GM19397 (cell line): ENCODE data around the gene AMOT.
"Not testable (repeated sequence)": the region's sequence is repeated elsewhere in the genome, so short reads cannot be mapped to it uniquely, and the experiment has no call there.

Source experiments
- ATAC-seq: cut with Tn5 transposase; IDR thresholded peaks from one replicate; pipeline ENCODE4 v1.9.1; 2021; ENCODE audit warnings: mild to moderate bottlenecking, moderate library complexity; ENCODE audit not compliant: unreplicated experiment

The AMOT gene

DNA sequence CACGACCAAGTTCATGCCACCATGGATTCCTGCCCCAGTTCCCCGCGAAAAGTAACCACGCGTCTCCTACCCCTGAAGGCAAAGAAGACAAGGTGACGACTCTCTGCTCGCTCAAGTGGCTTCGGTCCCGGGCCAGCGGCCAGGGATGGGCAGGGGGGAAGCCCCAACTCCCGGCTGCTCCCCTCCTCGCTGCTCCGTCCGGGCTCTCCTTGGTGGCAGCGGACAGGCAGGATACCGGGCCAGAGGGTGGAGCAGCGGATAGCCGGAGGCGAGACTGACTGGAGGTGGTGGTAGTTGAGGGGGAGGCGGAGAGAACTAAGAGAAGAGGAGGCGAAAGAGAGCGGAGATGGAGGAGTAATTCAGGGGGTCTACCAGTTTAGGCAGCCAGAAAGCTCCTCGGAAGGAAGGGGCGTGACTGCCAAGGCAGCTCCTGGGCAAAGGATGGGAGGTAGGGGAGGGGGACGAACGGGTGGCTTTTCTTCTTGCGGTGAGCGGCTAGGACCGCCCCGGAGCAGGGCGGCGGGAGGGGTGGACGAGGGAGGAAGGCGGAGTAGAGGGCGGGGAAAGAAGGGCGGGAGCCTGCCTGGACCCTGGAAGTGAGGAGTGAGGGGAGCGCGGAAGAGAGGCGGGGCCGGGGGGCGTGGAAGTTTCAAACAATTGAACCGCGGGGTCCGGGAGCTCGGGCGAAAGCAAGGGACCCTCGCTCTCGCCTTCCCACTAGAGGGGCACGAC, at the start of gene AMOT:
AMOT (minus strand) TSS at position 450 of the 732 bp plus-strand sequence. CDS start 17,705 bp downstream, outside the sequence.
- ATAC-seq = peak; percentile 76

DNA sequence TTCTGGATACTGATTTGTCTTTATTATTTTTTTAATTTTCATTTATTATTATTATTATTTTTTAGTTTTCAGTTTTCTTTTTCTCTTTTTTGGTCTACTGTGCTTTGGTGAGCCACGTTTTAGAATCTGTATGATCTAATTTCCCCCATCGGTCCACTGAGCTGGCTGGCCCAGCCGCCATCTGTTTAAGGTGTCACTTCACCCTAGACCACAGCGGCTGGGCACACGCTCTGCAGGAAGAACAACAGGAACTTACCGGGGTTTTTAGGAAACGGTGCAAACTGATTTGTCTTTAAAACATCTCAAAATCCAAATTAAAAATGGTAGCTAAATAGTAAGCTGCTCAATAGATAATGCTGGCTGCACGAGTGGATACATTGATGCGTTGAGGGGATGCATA, 48.8 kb upstream of the AMOT start:
- peak; percentile 52 for ATAC-seq

GRCh38 chrX:112888916-112889315, 48.3 kb upstream of the AMOT start:
- no peak for ATAC-seq

DNA sequence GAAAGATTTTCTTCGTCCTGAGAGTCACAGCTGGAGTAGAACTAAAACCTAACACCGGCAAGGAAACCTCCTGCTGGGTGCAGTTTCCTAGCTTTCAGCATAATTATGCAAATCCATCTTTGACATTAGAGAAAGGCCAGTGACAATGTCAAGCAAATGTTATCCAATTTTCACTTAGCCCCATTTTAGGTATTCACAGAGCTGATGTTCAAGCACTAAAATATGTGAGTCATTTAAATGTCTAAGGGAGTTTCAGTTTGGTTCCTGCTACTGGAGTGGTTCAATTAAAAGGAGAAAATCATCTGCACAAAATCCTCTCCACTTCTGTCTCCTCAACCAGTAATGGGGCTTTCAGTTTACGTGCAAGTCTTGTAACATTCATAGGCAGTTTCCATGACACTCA, 37.1 kb upstream of the AMOT start:
- no peak for ATAC-seq

DNA sequence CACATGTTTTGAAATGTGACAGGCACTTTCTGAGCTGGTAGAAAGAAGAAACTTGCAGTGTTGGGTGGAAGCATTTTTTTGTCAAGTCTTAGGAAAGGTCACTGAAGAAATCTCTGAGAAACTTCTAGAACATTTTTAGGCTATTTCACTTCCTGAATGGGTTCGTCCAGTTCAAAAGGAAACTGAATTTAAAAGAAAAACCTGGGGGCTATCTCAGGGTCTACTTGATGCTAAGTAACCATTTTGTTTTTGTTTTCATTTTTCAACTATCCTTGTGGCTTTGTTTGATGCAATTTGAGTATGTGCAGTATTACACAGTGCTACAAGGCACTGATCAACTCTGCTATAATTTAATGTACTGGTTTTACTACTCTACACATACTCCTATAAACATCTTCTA, 34.0 kb upstream of the AMOT start:
- ATAC-seq = peak; percentile 42

- no peak for ATAC-seq
Measured at GRCh38 chrX:112874175-112874574, 33.5 kb upstream of the AMOT start.

DNA sequence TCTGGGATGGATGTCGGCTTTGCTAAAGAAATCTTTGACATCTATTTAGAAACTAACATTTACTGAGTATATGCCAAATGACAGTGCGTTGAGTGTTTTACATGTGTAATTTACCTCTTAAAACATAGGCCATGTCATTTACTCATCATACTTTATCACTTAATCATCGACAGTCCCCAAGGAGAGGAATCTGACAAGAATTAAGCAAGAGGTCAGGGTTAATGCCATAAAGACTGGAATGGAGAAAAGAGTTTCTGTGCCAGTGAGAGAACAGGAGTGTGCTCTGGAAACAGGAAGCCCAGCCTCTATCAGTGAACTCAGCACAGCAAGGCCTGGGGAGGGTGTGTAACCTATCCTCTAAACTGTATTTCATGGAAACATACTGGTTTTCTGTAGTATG, 28.0 kb upstream of the AMOT start:
- ATAC-seq = no peak

DNA sequence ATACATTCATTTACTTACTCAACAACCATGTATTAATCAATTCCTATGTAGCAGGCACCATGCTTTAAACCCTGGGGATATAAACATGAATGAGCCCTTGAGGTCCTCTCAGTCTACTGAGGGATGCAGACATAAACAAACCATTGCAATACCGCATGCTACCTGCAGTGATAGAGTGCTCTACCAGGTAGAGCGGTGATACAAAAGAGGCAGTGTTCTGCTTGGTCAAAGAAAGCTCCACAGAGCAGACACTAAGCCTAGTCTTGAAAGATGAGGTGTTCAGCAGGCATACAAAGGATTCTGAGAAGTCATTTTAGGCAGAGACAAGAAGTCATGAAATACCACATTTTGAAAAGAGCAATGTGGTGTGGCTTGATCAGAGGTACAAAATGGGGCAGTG, 26.9 kb upstream of the AMOT start:
- ATAC-seq = no peak

DNA sequence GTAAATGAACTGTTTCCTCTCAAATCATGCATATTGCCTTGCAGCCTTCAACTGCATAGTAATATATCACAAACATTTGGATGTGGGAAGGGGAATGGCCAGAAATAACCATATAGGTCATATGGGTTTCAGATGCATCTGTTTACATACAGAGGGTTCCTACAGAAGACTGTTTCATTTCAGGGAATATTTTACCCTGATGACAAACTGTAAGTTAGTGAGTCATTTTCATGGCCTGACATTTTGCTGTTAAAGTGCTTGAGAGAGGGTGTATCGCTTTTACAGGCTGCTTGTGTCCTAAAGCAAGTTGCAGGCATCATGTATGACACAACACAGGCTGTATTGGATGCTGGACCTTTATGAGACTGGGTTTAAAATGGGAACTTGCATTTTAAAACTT, 25.5 kb upstream of the AMOT start:
- ATAC-seq = no peak

GRCh38 chrX:112865464-112866025, 24.9 kb upstream of the AMOT start:
- no peak for ATAC-seq

DNA sequence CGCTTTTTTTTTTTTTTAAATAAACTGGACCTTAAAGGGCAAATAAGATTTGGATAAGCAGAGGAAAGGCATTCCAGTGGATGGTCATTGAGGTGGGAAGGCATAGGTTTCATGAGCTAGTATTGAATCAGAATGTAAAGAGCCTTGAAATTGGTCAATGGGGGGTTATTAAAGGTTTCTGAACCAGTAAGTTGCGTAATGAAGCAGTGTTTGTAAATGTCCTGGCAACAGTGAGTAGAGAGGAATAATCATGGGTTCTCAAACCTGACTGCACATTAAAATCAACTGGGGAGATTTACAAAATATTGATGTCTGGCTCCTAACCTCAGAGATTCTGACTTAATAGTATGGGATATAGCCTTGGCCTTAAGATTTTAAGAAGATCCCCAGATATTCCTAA, 23.2 kb upstream of the AMOT start:
- no peak for ATAC-seq

GRCh38 chrX:112857478-112857878, 16.8 kb upstream of the AMOT start:
- no peak for ATAC-seq

- not testable (repeated sequence) for ATAC-seq
Measured at GRCh38 chrX:112854901-112855300, 14.3 kb upstream of the AMOT start.

DNA sequence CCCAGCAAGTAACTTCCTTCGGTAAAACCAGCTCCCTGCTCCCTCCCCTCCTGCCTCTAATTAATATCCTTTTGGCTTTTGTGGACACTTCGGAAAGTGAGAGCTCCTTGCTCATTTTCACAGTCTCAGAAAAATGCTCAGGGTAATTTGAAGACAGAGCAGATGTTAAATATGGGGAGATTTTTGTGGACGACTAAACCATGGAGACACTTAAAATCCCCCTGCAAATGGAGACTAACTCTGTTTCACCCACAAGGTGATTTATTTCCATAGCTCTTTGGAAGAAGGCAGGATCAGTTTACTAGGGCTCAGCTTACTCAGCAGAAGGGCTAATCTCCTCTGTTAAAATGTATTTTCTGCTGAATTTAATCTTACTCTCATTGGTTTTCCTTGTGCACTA, 12.2 kb upstream of the AMOT start:
- no peak for ATAC-seq

DNA sequence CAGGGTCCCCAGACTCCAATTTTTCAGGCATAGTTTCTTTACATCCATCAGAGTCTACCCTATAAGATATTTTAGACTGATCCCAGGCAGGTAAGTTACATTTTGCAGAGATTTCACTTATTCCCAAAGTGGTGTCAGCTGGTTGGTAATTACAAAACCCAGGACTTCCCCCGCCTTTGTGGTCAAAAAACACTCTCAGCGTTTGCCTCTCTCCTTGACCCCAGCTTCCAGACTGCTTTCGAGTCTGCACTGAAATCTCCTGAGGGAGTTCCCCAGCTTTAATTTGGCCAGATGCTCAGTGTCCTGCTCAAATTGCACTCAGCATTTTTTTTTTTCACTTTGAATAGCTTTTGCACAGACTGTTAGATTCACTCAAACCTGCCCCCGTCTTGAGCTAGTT, 11.2 kb upstream of the AMOT start:
- peak; percentile 65 for ATAC-seq

DNA sequence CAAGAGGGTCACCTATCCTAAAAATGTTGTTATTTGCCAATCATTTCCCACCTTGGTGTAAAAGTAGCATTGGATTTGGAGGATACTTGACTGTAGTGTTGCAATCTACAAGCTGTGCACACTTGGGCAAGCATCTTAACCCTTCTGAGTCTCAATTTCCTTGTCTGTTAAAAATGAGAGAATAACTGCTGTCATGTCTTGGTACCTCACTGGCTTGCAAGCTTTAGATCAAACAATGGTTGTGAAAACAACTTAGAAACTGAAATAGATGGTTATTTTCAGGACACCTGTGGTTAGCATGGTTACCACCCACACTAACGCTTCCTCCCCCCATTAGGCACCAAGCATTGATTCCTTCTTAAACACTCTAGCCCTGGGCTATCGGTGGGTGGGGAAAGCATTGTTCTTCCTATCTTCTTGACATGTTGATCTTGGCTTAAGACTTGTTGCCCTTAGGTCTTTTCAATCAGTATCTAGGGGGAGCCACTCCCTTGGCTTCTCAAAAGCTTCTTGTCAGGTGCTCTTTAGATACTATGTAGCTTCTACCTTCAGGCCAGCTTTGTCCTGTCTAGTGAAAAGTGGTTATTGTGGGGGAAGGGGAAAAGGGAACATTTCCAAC, 10.6 kb upstream of the AMOT start:
- peak; percentile 78 for ATAC-seq

DNA sequence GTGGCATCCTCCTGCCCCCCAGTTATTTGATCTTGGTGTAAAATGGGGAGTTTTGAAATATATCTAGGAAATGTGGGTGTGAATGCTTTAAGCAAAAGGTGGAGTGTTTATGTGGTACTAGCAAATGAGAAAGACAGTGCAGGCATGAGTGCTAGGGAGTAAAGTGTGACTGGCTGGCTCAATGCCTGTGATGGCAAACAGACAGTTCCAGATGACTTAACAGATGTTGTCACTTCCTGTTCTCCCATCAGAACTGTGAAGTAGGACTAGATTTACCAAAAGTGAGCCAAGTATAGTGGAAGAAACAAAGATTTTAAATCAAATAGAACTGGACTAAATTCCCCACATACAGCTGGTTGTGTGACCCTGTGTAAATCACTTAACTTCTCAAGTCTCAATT, 8.4 kb upstream of the AMOT start:
- no peak for ATAC-seq

DNA sequence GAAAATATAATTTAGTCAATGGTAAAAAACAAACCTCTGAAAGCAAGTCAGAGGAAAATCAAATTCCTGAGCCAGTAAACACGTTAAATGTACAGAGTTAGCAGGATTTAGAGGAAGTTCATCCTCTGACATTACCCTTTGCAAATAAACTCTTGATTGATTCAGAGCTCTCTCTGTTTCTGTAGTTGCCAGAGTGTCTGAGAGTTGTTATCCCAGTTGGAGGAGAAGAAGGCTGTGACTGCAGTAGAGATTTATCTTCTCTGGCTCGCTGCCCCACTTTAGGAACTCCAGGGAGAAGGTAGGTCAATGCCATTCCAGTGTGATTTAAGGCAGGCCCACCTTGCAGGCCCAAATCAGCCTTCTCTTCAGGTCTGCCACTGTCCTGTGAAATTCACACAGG, 6.2 kb upstream of the AMOT start:
- no peak for ATAC-seq

DNA sequence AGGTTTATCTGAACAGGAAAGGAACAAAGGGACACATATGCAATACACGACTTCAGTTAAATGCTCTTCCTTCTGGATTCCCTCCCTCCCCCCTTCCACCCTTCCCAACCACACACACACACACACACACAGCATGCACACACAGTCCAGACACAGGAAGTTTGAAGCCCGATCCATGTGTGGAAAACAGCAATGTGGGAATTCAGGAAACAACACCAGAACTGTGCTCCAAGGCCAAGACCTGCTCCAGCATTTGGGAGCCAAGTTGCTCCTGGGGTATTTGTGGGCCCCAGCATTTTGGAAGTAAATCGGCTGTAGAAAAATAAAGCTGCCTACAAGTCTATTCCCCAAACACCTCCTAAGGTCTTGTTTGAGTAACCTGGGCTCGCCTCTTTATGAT, 5.6 kb upstream of the AMOT start:
- ATAC-seq = no peak

GRCh38 chrX:112844250-112844649, 3.6 kb upstream of the AMOT start:
- no peak for ATAC-seq

- ATAC-seq = no peak
Measured at GRCh38 chrX:112841820-112842157, 1.2 kb upstream of the AMOT start.

DNA sequence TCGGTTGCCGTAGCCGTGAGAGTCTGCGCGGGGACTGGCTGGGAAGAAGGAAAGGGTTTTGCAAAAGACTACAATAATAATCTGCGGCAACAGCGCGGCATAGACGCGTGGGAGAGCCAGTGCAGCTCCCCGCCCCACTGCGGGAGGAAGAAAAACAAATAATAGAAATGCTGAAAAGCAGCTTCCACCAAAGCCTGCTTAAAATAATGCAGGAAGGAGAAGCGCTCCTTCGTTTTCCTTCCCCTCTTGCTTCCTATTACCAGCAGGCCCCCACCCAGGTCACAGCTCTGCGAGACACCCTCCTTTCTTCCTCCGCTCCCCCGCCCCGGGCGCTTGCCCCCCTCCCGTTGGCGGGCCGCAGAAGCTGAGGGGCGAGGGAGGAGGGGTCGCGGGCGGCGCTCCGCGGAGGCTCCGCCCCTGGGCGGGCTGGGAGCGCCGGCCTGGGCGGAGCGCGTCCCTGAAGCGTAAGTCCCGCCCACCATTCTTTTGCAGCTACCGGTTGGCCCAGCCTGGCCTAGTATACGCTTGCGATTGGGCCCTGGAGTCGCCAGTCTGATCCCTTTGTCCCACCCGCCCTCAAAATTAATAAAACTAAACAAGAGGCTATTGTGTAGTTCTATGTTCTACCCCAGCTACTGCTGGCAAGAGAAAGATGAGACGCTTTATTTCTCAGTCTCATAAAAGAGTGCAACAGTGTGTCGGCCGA, 636 bp upstream of the AMOT start:
- ATAC-seq = peak; percentile 90
